ENCODE data around the gene ABCC3. TPM values are rescaled to one million over a fixed set of nuclear protein-coding genes. Genes with fewer than 3 reads are reported as not detected.

ABCC3 gene
- total and polyA plus RNA-seq, 2 of the 8 experiments (the other 6 are each of a cell fraction or from before 2014, with no cell fraction given) = 0.35 to 0.37 TPM

GRCh38 chr17:50605429-50605828, 29.3 kb upstream of the ABCC3 start (continued):
- TF ChIP-seq CHD7 (IDR thresholded peaks at IDR 0.05; ENCODE audit: insufficient replicate concordance, low read length) (no peak), SP2 (IDR thresholded peaks at IDR 0.05; ENCODE audit: low read length) (no peak), TCF12 (IDR thresholded peaks at IDR 0.05; ENCODE audit: low read depth, low read length) (no peak), BCL11A (IDR thresholded peaks at IDR 0.05; ENCODE audit: low read depth in 2 of 2, low read length in 2 of 2) (no peak), CEBPB (IDR thresholded peaks at IDR 0.05; ENCODE audit: low read depth, low read length) (no peak), SIN3A (conservative IDR thresholded peaks at IDR 0.05 in 1 of 2, IDR thresholded peaks at IDR 0.05 in 1 of 2; ENCODE audit: low read depth in 1 of 2, low read length in 2 of 2) (no peak), CTCF (IDR thresholded peaks at IDR 0.05; ENCODE audit: control extremely low read depth in 1 of 3, insufficient read depth in 1 of 3, low read depth in 1 of 3, low read length in 3 of 3) (no peak), RNF2 (IDR thresholded peaks at IDR 0.05; ENCODE audit: borderline replicate concordance, low read depth, low read length, missing control alignments, poor library complexity, severe bottlenecking) (no peak)

Measured in H1 (cell line).